Mesothelial cell of epicardium (in vitro differentiated cells): ENCODE results near the gene IRF2BP2. TPM values are rescaled to one million over a fixed set of nuclear protein-coding genes. Genes with fewer than 3 reads are reported as not detected.

Source experiments
- DNase-seq, 2 experiments: peaks; one replicate each; pipeline ENCODE4 v3.0.0; 2021; ENCODE audit warnings: low spot score in 2 of 2; ENCODE audit not compliant: unreplicated experiment in 2 of 2
- H3K27ac Mint-ChIP-seq: 2 replicates; pipeline ENCODE4 v1.8.0; 2021; ENCODE audit warnings: mixed read lengths
- H3K27me3 Mint-ChIP-seq: 2 replicates; pipeline ENCODE4 v1.8.0; 2021; ENCODE audit warnings: low read depth, mixed read lengths
- H3K36me3 Mint-ChIP-seq: 2 replicates; pipeline ENCODE4 v1.8.0; 2021; ENCODE audit warnings: mixed read lengths
- H3K4me1 Mint-ChIP-seq: 2 replicates; pipeline ENCODE4 v1.8.0; 2021; ENCODE audit warnings: mixed read lengths
- H3K4me3 Mint-ChIP-seq: 2 replicates; pipeline ENCODE4 v1.8.0; 2021; ENCODE audit warnings: mild to moderate bottlenecking, moderate library complexity, mixed read lengths
- H3K9me3 Mint-ChIP-seq: 2 replicates; pipeline ENCODE4 v1.8.0; 2021; ENCODE audit warnings: mixed read lengths
- CTCF ChIP-seq: fragments of 200-600 bp; sonication (generic); IDR thresholded peaks from one replicate; pipeline ENCODE4 v1.5.0; 2021; ENCODE audit warnings: antibody characterized with exemption; ENCODE audit not compliant: unreplicated experiment
- total RNA-seq: library from RNA; stranded (reverse); gene quantifications from 3 replicates; pipeline ENCODE4 v1.2.1, GENCODE V29; 2021

The IRF2BP2 gene
- total RNA-seq, 1 donor from 2014 or later, result 130 TPM

GRCh38 chr1:234645964-234646363 is 36.0 kb upstream of the IRF2BP2 start:
- no peak for TF ChIP-seq CTCF
- no peaks in the 10 kb centered on the region for H3K36me3 Mint-ChIP-seq
- no peak overlapping the region for H3K27ac Mint-ChIP-seq
- no peaks in the 10 kb centered on the region for H3K27me3 Mint-ChIP-seq
- peaks cover 10% of the 10 kb centered on the region for H3K9me3 Mint-ChIP-seq
- no peak overlapping the region for H3K4me3 Mint-ChIP-seq
- DNase-seq, result no peak
- peaks cover 8% of the 10 kb centered on the region for H3K4me1 Mint-ChIP-seq

GRCh38 chr1:234645474-234645953 is 35.5 kb upstream of the IRF2BP2 start:
- TF ChIP-seq CTCF, result no peak
- Mint-ChIP-seq H3K4me1 (peaks cover 10% of the 10 kb centered on the region), H3K27ac (no peak overlapping the region), H3K27me3 (no peaks in the 10 kb centered on the region), H3K9me3 (peaks cover 10% of the 10 kb centered on the region), H3K36me3 (no peaks in the 10 kb centered on the region), H3K4me3 (no peak overlapping the region)
- no peak for DNase-seq

GRCh38 chr1:234644928-234645327 is 35.0 kb upstream of the IRF2BP2 start:
- TF ChIP-seq CTCF, result no peak
- no peak for DNase-seq
- no peak overlapping the region for H3K4me3 Mint-ChIP-seq
- H3K27ac Mint-ChIP-seq, result no peak overlapping the region
- H3K36me3 Mint-ChIP-seq, result no peaks in the 10 kb centered on the region
- H3K9me3 Mint-ChIP-seq, result peaks cover 10% of the 10 kb centered on the region
- no peaks in the 10 kb centered on the region for H3K27me3 Mint-ChIP-seq
- H3K4me1 Mint-ChIP-seq, result peaks cover 12% of the 10 kb centered on the region

- no peaks in the 10 kb centered on the region for H3K27me3 Mint-ChIP-seq
- no peak for DNase-seq
- TF ChIP-seq CTCF, result no peak
- no peak overlapping the region for H3K27ac Mint-ChIP-seq
- no peaks in the 10 kb centered on the region for H3K36me3 Mint-ChIP-seq
- H3K4me3 Mint-ChIP-seq, result no peak overlapping the region
- H3K9me3 Mint-ChIP-seq, result peaks cover 8% of the 10 kb centered on the region
- H3K4me1 Mint-ChIP-seq, result peaks cover 12% of the 10 kb centered on the region
Observed at GRCh38 chr1:234643850-234644134, 33.8 kb upstream of the IRF2BP2 start.

- H3K4me1 Mint-ChIP-seq, result peaks cover 12% of the 10 kb centered on the region
- TF ChIP-seq CTCF, result no peak
- no peaks in the 10 kb centered on the region for H3K27me3 Mint-ChIP-seq
- peaks cover 10% of the 10 kb centered on the region for H3K9me3 Mint-ChIP-seq
- H3K27ac Mint-ChIP-seq, result no peak overlapping the region
- no peak overlapping the region for H3K4me3 Mint-ChIP-seq
- no peak for DNase-seq
- H3K36me3 Mint-ChIP-seq, result no peaks in the 10 kb centered on the region
Observed at GRCh38 chr1:234643111-234643849, 33.3 kb upstream of the IRF2BP2 start.
